Breast epithelium (tissue), 4 donors: ENCODE data around the gene SRA1. TPM values are rescaled to one million over a fixed set of nuclear protein-coding genes. Genes with fewer than 3 reads are reported as not detected.

Experiments used
- DNase-seq, 2 donors: peaks; one replicate each; pipeline ENCODE4 v3.0.0-alpha.2; 2019; ENCODE audit warnings: low spot score in 2 of 2
- H3K27ac ChIP-seq, 2 donors: fragments of 200-600 bp; sonication (generic) in 1 of 2; one replicate each; pipeline ENCODE4 v1.5.1; 2016 to 2019; ENCODE audit warnings: mild to moderate bottlenecking in 1 of 2
- H3K27me3 ChIP-seq, 2 donors: fragments of 200-600 bp; sonication (generic) in 1 of 2; one replicate each; pipeline versions ENCODE4 v1.5.1 to v1.6.0; 2017 to 2019; ENCODE audit warnings: control low read depth in 1 of 2, mild to moderate bottlenecking in 1 of 2
- H3K36me3 ChIP-seq: fragments of 200-600 bp; one replicate; pipeline ENCODE4 v1.5.1; 2019
- H3K4me1 ChIP-seq, 2 donors: fragments of 200-600 bp; sonication (generic); one replicate each; pipeline ENCODE4 v1.5.1; 2016 to 2019; ENCODE audit warnings: control low read depth in 1 of 2
- H3K4me3 ChIP-seq, 3 donors: fragments of 200-600 bp; sonication (generic); 1 replicate in 2 of 3; 2 replicates in 1 of 3; pipeline ENCODE4 v1.5.1; 2016 to 2019; ENCODE audit warnings: mild to moderate bottlenecking in 3 of 3, moderate library complexity in 2 of 3
- H3K9me3 ChIP-seq, 2 donors: fragments of 200-600 bp; sonication (generic) in 1 of 2; one replicate each; pipeline ENCODE4 v1.5.1; 2016 to 2019; ENCODE audit warnings: control low read depth in 1 of 2
- CTCF ChIP-seq, 3 donors: fragments of 450-650 bp; IDR thresholded peaks; one replicate each; pipeline ENCODE4 v1.5.1; 2016 to 2017; ENCODE audit warnings: antibody characterized with exemption in 3 of 3, mild to moderate bottlenecking in 3 of 3, moderate library complexity in 3 of 3
- POLR2A ChIP-seq: fragments of 450-650 bp; IDR thresholded peaks from one replicate; pipeline ENCODE4 v1.6.1; 2016; ENCODE audit warnings: antibody characterized with exemption, mild to moderate bottlenecking, moderate library complexity
- POLR2AphosphoS5 ChIP-seq, 3 donors: sonication (generic); formaldehyde crosslinking; IDR thresholded peaks; one replicate each; pipeline ENCODE4 v1.6.1; 2017; ENCODE audit warnings: antibody characterized with exemption in 3 of 3
- intact Hi-C: fragments of 100-400 bp; cut with DNase I; formaldehyde crosslinking; loops from one replicate; pipeline ENCODE4 v1.15.1; 2023; ENCODE audit warnings: low total_unique reads
- total RNA-seq, 3 donors: library from RNA; depleted of rRNA; stranded (reverse); fragments of >200 nt; gene quantifications; one replicate each; pipeline ENCODE4 v1.1.0, GENCODE V29; 2016

Gene SRA1
- total RNA-seq, 3 donors from 2014 or later: 13.6 to 28.4 (median 24.9) TPM

GRCh38 chr5:140502834-140503233 is 54.4 kb downstream of the SRA1 start:
- TF ChIP-seq POLR2AphosphoS5 (IDR thresholded peaks at IDR 0.05) (no peak), CTCF (IDR thresholded peaks at IDR 0.05) (no peak), POLR2A (no peak)

More at GRCh38 chr5:140502834-140503233, 54.4 kb downstream of the SRA1 start:
- H3K27me3 ChIP-seq: no peaks in the 10 kb centered on the region
- intact Hi-C loops: no loop called here
- no peak overlapping the region for H3K4me3 ChIP-seq
- no peak for DNase-seq
- H3K4me1 ChIP-seq: no peaks in the 10 kb centered on the region
- H3K9me3 ChIP-seq: no peaks in the 10 kb centered on the region
- peaks cover 14% of the 10 kb centered on the region for H3K36me3 ChIP-seq
- no peak overlapping the region for H3K27ac ChIP-seq

Other genes starting within 250 kb of the SRA1 start
- gene HBEGF, start 210.9 kb downstream of the SRA1 start, total RNA-seq: 10 to 100 TPM in 2 of 3 donors, 1 to 10 TPM in 1; 4.3 to 22.9 (median 13.5) TPM
- not detected for gene SLC4A9, start 197.3 kb downstream of the SRA1 start, total RNA-seq
- 100 to 1,000 TPM; 133 to 196 (median 158) TPM for gene ANKHD1, start 155.6 kb downstream of the SRA1 start, total RNA-seq
- gene EIF4EBP3, start 9.8 kb downstream of the SRA1 start, total RNA-seq: 10 to 100 TPM; 18.0 to 38.1 (median 24.9) TPM
- 10 to 100 TPM; 22.2 to 39.8 (median 35.7) TPM for gene APBB3, start 7.1 kb upstream of the SRA1 start, total RNA-seq
- gene SLC35A4, start 7.4 kb upstream of the SRA1 start, total RNA-seq: 10 to 100 TPM; 20.3 to 30.4 (median 27.0) TPM
- gene CD14, start 75.7 kb upstream of the SRA1 start, total RNA-seq: 100 to 1,000 TPM in 1 of 3 donors, 10 to 100 TPM in 2; 46.9 to 119 (median 65.7) TPM
- gene TMCO6, start 82.0 kb upstream of the SRA1 start, total RNA-seq: 10 to 100 TPM; 23.0 to 45.4 (median 34.1) TPM
- 10 to 100 TPM; 60.0 to 68.2 (median 67.8) TPM for gene NDUFA2, start 90.2 kb upstream of the SRA1 start, total RNA-seq
- gene IK, start 90.4 kb upstream of the SRA1 start, total RNA-seq: 100 to 1,000 TPM; 113 to 146 (median 138) TPM
- gene WDR55, start 107.4 kb upstream of the SRA1 start, total RNA-seq: 10 to 100 TPM; 20.0 to 25.6 (median 25.3) TPM
- gene DND1, start 116.1 kb upstream of the SRA1 start, total RNA-seq: 1 to 10 TPM in 2 of 3 donors, under 1 TPM in 1; 0.88 to 2.6 (median 1.4) TPM
- gene HARS1, start 133.9 kb upstream of the SRA1 start, total RNA-seq: 10 to 100 TPM; 43.2 to 53.7 (median 53.1) TPM
- 10 to 100 TPM; 21.1 to 39.4 (median 32.4) TPM for gene HARS2, start 134.0 kb upstream of the SRA1 start, total RNA-seq
- gene ZMAT2, start 143.0 kb upstream of the SRA1 start, total RNA-seq: 10 to 100 TPM; 45.2 to 55.0 (median 52.2) TPM
- gene PCDHA1, start 228.7 kb upstream of the SRA1 start, total RNA-seq: not detected
- under 1 TPM in 2 of 3 donors, not detected in 1; 0.33 to 0.59 TPM for gene PCDHA2, start 237.4 kb upstream of the SRA1 start, total RNA-seq
- gene PCDHA3, start 243.6 kb upstream of the SRA1 start, total RNA-seq: 1 to 10 TPM in 1 of 3 donors, under 1 TPM in 2; 0.96 to 2.8 (median 0.98) TPM
- gene PCDHA4, start 249.6 kb upstream of the SRA1 start, total RNA-seq: 1 to 10 TPM in 2 of 3 donors, under 1 TPM in 1; 0.64 to 5.4 (median 2.6) TPM